EH (cell line): ENCODE measurements around the gene LRIF1.
A peak's percentile ranks its signal among the peaks of the same experiment; 100 is the strongest.
"Not testable (repeated sequence)": the region's sequence is repeated elsewhere in the genome, so short reads cannot be mapped to it uniquely, and the experiment has no call there.

Experiments used
- DNase-seq: peaks from one replicate; pipeline ENCODE4 v3.0.0-alpha.2; 2015; ENCODE audit warnings: low read depth

Gene LRIF1

DNA sequence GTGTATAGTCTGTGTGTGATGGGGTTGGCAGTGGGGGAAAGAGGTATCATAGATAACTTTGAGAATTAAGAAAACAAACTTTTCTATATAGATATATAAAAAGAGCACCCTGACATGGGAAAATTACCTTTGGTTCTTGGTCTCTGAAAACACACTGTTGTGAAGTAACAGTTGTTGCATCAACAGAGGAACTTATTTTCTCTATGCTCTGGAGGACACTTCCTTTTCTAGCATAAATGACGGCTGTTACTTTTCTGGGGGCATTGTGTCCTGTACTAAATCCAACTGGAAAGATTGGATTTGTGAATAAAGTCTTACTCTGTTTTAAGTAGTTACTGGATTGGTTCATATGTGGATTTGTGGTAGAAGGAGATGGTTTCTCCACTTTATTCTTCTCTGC, 12.6 kb downstream of the LRIF1 start:
- no peak for DNase-seq

DNA sequence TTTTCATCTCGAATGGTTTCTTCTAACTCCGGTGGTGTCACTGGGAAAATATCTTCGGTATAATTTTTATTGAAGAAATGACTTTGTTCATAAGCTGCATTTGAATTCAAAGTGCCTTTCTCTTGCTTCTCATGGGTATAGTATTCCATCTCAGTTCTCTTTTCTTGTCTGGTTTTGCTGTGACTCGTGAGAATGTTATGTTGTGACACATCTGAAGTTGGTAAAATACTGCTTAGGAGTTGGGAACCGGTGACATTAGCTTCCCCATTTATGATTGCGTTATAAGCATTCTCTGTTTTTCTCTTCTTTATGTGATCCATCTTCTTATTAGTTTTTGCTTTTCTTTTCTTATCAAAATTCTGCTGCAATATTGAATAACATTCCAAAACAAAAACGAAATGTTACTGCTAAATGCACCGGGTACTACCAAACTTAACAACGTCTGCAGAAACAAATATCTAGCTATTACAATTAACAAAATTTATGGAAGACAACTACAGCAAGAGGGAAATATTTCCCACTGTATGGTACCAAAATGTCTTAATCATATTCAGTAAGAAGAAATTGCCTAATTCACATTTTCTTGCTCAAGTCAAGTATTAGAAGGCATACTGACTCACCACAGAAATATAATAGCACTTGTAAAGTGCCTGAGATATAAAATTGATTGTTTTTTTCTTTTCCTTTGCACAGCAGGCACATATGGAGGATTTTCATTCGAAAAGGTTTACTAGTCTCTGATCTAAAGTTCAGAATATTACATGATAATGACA, 15.5 kb downstream of the LRIF1 start:
- peak; percentile 53 for DNase-seq

DNA sequence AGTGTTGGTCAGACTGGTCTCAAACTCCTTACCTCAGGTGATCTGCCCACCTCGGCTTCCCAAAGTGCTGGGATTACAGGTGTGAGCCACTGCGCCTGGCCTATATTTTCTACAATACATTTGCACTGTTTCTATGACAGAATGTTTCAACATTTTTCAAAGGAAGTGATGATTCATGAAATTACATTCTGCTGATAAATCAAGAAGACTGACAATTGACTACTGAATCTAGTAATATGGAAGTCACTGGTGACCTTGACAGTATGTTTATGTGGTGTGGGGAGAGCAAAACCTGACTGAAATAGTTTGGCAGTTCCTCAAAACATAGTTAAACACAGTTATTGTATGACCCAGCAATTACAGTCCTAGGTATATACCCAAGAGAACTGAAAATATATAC, 18.1 kb downstream of the LRIF1 start:
- peak; percentile 2 for DNase-seq

- DNase-seq = no peak
Observed at GRCh38 chr1:110944806-110945205, 18.9 kb downstream of the LRIF1 start.

- no peak for DNase-seq
Observed at GRCh38 chr1:110936567-110936966, 27.2 kb downstream of the LRIF1 start.

GRCh38 chr1:110931097-110931496, 32.6 kb downstream of the LRIF1 start:
- not testable (repeated sequence) for DNase-seq

- DNase-seq = no peak
Observed at GRCh38 chr1:110928904-110929303, 34.8 kb downstream of the LRIF1 start.

DNA sequence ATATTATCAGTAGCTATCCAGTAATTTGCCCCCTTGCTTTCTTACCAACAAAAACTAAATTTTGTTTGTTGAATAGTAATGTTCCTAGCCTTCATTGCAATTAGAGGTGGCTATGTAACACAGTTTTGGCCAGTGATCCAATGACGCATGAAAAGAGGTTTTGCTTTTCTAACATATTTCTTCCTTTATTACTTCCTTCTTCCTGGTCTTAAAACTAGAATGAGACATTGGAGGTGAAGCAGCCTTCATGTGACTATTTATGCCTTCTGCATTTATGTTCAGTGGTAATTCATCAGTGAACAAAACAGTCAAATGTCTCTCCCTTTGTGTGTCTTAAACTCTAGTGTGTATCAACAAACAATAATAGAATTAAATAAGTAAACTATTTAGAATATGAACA, 35.5 kb downstream of the LRIF1 start:
- no peak for DNase-seq

DNA sequence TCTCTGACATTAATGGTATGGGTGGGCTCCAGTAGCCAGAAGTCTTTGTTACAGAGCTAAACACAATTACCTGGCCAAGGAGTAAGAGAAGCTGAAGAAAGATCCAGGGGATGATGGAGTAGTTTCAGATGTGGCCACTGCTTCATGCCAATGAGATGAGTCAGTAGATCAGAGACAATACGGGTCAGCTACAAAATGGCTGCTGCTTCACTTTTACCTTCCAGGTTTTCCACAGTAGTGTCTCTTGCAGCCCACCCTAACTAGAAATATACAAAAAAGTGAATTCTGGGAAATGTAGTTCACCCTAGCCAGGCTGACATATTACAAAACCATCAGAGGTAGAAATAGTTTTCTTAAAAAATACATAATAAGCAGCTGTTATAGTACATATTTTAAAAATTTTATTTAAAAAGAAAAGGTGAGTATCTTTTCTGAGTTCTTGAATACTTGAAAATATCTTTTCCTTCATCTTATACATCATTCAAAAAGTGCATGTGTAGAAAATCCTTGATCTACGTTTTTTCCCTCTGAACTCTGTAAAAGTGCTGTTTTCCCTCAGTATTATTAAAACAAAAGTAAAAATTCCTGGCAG, 36.1 kb downstream of the LRIF1 start:
- DNase-seq = peak; percentile 3

DNA sequence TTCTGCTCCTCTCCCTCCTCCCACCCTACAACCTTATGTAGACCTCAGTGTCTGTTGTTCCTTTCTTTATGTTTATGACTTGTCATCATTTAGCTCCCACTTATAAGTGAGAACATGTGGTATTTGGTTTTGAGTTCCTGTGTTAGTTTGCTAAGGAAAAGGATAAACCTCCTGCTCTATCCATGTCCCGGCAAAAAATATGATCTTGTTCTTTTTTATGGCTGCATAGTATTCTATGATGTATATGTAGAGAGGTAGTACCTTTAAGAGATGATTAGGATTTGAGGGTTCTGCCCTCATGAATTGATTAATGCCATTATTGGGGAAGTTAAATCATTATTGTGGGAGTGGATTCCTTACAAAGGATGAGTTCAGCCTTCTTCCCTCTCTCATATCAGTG, 41.8 kb downstream of the LRIF1 start:
- no peak for DNase-seq

DNA sequence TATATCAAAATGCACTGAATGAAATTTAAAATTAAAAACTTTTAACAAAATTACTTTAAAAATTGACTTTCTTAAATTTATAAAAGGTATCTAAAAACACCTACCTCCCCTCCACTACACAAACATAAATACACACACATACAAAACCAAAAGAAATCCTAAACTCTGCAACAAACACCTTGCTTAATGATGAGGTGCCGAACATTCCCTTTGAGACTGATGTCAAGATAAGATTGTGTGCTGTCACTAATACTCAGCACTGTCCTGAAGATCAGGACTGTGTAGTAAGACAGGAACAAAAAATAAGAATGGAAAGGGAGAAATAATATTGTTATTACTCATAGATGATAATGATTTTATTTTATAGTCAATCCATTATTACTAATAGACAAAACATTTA, 45.7 kb downstream of the LRIF1 start:
- no peak for DNase-seq

DNA sequence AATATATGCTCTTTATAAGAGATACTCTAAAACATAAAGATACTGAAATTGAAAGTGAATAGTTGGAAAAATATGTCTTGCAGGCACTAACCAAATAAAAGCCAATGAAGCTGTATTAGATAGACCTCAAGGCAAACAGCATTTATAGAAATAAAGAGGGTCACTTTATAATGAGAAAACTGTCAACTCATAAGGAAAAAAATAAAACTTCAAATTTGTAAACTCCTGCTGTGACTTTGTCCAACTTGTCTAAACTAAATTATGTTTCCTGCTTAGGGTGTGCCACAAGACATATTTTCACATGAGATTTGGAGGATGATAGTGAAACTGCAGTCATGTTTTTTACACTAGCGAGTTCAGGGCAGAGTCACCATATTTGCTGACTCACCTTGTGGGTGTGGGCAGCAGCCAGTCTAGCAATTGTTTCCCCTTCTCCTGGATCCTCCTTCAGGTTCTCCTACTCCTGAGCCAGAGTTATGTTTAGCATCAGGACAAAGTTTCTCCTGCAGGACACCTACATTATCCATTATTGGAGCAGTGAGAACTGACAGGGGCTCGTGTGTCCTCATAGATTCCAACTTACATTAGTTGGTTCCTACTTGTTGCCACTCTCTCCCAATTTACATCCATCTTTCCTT, 46.9 kb downstream of the LRIF1 start:
- peak; percentile 52 for DNase-seq

- no peak for DNase-seq
Observed at GRCh38 chr1:110916274-110916668, 47.5 kb downstream of the LRIF1 start.

DNA sequence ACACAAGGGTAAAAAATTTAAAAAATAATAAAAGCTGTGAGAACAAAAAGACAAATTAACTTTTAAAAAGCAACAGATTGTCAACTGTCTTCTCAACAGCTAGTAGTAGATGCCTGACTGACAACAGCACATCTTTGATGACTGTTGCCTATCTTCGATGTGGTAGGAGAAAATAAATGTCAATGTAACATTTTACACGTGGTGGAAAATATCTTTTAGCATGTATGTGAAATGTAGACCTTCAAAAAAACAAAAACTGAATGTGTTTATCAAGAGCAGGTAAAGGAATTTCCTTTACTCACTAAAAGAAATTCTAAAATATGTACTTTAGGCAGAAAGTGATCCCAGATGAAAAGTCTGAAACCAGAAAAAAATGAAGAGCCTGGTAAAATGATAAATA, 47.9 kb downstream of the LRIF1 start:
- no peak for DNase-seq

GRCh38 chr1:110914676-110915075, 49.0 kb downstream of the LRIF1 start:
- DNase-seq = peak; percentile 25

GRCh38 chr1:110912784-110913183, 50.9 kb downstream of the LRIF1 start:
- DNase-seq = no peak

- DNase-seq = no peak
Observed at GRCh38 chr1:110903853-110904500, 59.7 kb downstream of the LRIF1 start.

DNA sequence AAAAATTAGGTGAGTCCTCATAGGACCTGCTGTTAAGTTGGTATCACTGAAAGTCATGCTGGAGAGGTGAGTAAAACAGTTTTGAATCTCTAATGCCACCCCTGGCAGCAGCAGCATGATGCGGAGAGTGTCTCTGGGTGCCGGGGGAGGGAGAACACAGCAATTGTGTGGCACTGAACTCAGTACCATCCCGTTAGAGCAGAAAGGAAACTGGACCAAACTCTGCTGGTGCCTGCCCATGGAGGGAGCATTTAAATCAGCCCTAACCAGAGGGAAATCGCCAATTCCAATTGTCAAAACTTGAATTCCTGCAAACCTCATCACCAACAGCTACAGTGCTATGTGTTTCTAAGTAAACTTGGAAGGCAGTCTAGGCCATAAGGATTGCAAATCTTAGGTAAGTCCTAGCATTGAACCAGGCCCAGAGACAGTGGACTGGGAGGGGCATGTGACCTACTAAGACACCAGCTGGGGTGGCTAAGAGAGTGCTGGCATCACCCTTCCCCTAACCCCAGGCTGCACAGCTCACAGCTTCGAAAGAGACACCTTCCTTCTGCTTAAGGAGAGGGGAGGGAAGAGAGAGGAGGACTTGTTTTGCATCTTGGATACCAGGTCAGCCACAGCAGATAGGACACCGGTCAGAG, 60.8 kb downstream of the LRIF1 start:
- no peak for DNase-seq

- no peak for DNase-seq
Observed at GRCh38 chr1:110899458-110899843, 64.3 kb downstream of the LRIF1 start.

DNA sequence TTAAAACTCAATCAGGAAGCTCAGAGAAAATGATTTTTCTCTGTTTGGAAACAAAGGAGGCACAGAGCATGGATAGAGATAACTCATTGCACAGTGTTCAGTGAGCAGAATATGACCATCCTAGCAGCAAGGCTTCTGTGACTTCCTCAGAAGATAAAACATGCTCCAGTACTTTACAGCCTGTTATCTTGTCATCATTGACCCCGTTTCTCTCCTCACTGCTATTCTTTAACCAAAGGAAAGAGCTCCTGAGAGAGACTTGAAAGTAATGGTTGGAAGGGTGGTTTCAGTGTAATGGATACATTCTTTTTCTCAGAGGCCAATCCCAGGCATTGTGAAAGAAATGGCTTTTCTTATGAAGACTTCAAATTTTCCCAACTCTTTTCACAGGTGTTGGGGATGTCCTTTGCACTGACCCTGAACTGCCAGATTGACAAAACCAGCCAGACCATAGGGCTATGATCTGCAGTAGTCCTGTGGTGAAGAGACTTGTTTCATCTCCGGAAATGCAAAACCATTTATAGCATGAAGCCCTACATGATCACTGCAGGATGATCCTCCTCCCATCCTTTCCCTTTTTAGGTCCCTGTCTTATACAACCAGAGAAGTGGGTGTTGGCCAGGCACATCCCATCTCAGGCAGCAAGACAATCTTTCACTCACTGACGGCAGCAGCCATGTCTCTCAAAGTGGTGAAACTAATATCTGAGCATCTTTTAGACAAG, 64.8 kb downstream of the LRIF1 start:
- no peak for DNase-seq

GRCh38 chr1:110897681-110898080, 66.0 kb downstream of the LRIF1 start:
- DNase-seq = no peak
